Occipital lobe (tissue), 2 donors: ENCODE data around the gene NRCAM. TPM values are rescaled to one million over a fixed set of nuclear protein-coding genes. Genes with fewer than 3 reads are reported as not detected.

ENCODE experiments used
- DNase-seq: peaks from one replicate; lab custom pipeline; 2025; lab: John Stamatoyannopoulos, UW
- total RNA-seq: library from RNA; depleted of rRNA; stranded (reverse); fragments of >200 nt; gene quantifications from one replicate; pipeline ENCODE4 v1.2.3, GENCODE V29; 2014

The NRCAM gene
- total RNA-seq, 1 donor from 2014 or later: 112 TPM

- no peak for DNase-seq
These were observed 30.4 kb downstream of the NRCAM start for GRCh38 chr7:108425714-108426275.

- DNase-seq: no peak
These were observed 32.2 kb downstream of the NRCAM start for GRCh38 chr7:108424013-108424412.

GRCh38 chr7:108423089-108423989, 32.9 kb downstream of the NRCAM start:
- DNase-seq: no peak

GRCh38 chr7:108421720-108422331, 34.4 kb downstream of the NRCAM start:
- DNase-seq: no peak

- DNase-seq: no peak
These were observed 36.0 kb downstream of the NRCAM start for GRCh38 chr7:108419961-108420908.

- DNase-seq: no peak
These were observed 37.3 kb downstream of the NRCAM start for GRCh38 chr7:108418946-108419345.

GRCh38 chr7:108417926-108418325, 38.3 kb downstream of the NRCAM start:
- DNase-seq: no peak

- no peak for DNase-seq
These were observed 39.1 kb downstream of the NRCAM start for GRCh38 chr7:108417144-108417543.

- DNase-seq: peak; percentile 11
These were observed 40.3 kb downstream of the NRCAM start for GRCh38 chr7:108415821-108416536.

- no peak for DNase-seq
These were observed 41.2 kb downstream of the NRCAM start for GRCh38 chr7:108415084-108415483.

GRCh38 chr7:108413782-108414492, 42.3 kb downstream of the NRCAM start:
- no peak for DNase-seq

GRCh38 chr7:108413337-108413736, 42.9 kb downstream of the NRCAM start:
- DNase-seq: no peak

- DNase-seq: no peak
These were observed 47.1 kb downstream of the NRCAM start for GRCh38 chr7:108409146-108409545.

GRCh38 chr7:108408296-108408991, 47.8 kb downstream of the NRCAM start:
- no peak for DNase-seq

GRCh38 chr7:108407676-108408075, 48.6 kb downstream of the NRCAM start:
- no peak for DNase-seq

GRCh38 chr7:108406222-108406890, 49.9 kb downstream of the NRCAM start:
- DNase-seq: no peak

- no peak for DNase-seq
These were observed 51.5 kb downstream of the NRCAM start for GRCh38 chr7:108404509-108405420.
